Fibroblast of skin of right biceps (primary cell): Measurements from ENCODE around the gene ECI1.
A peak's percentile ranks its signal among the peaks of the same experiment; 100 is the strongest.

Experiments
- DNase-seq: peaks from one replicate; pipeline ENCODE4 v3.0.0-alpha.2; 2013

ECI1 gene

GRCh38 chr16:2232094-2232990, 19.0 kb downstream of the ECI1 start:
- DNase-seq: no peak

GRCh38 chr16:2231016-2231931, 20.1 kb downstream of the ECI1 start:
- DNase-seq: no peak

- DNase-seq: no peak
Measured at GRCh38 chr16:2230376-2230775, 21.0 kb downstream of the ECI1 start.

- no peak for DNase-seq
Measured at GRCh38 chr16:2229632-2230250, 21.6 kb downstream of the ECI1 start.

GRCh38 chr16:2229091-2229490, 22.3 kb downstream of the ECI1 start:
- DNase-seq: no peak

GRCh38 chr16:2228161-2228824, 23.1 kb downstream of the ECI1 start:
- no peak for DNase-seq

GRCh38 chr16:2226918-2227317, 24.5 kb downstream of the ECI1 start:
- DNase-seq: no peak

GRCh38 chr16:2226245-2226793, 25.1 kb downstream of the ECI1 start:
- DNase-seq: no peak

- DNase-seq: peak; percentile 39
Measured at GRCh38 chr16:2223942-2224486, 27.4 kb downstream of the ECI1 start.

- DNase-seq: peak; percentile 100
Measured at GRCh38 chr16:2223221-2223941, 28.0 kb downstream of the ECI1 start, which contains the start of gene E4F1. E4F1 (plus strand) TSS chr16:2223591; CDS start chr16:2223614, 23 bp downstream.

GRCh38 chr16:2216330-2216729, 35.1 kb downstream of the ECI1 start:
- no peak for DNase-seq

- no peak for DNase-seq
Measured at GRCh38 chr16:2214719-2214968, 36.7 kb downstream of the ECI1 start, which contains the start of gene PGP. PGP (minus strand) TSS chr16:2214840; CDS start chr16:2214777, 63 bp downstream.

- no peak for DNase-seq
Measured at GRCh38 chr16:2213817-2214718, 37.3 kb downstream of the ECI1 start.

- no peak for DNase-seq
Measured at GRCh38 chr16:2212362-2213324, 38.7 kb downstream of the ECI1 start.

GRCh38 chr16:2211923-2212347, 39.5 kb downstream of the ECI1 start:
- no peak for DNase-seq

- no peak for DNase-seq
Measured at GRCh38 chr16:2210386-2211365, 40.7 kb downstream of the ECI1 start, which contains the start of gene BRICD5. BRICD5 (minus strand) TSS chr16:2210863; CDS start chr16:2210833, 30 bp downstream.

- DNase-seq: no peak
Measured at GRCh38 chr16:2210009-2210332, 41.4 kb downstream of the ECI1 start.
